ENCODE results near the gene FAM13A. TPM values are rescaled to one million over a fixed set of nuclear protein-coding genes. Genes with fewer than 3 reads are reported as not detected.

FAM13A gene
- total RNA-seq, 4 donors from 2014 or later, result 157 to 327 (median 202) TPM

DNA sequence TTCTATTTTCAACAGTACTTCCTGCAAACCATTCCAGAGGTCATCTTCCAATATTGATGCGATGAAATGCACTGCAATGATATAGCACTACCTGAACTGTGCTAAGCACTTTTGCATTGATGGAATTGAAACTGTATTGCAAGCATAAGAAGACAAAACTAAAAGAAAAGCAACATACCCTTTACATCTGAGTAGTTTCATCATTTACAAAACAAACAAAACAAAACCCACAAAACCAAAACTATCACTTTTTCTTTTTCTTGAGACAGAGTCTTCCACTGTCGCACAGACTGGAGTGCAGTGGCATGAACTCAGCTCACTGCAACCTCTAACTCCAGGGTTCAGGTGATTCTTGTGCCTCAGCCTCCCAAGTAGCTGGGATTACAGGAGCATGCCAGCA lies 239.2 kb downstream of the FAM13A start:
- no peak overlapping the region for H3K4me3 ChIP-seq (replicated peaks in 1 of 3)
- no peak for TF ChIP-seq POLR2A (IDR thresholded peaks at IDR 0.05)
- TF ChIP-seq CTCF (IDR thresholded peaks at IDR 0.05), result no peak
- peak overlapping the region in 1 of 3 donors; percentile 40 for H3K27ac ChIP-seq
- H3K36me3 ChIP-seq, result no peaks in the 10 kb centered on the region
- no peaks in the 10 kb centered on the region for H3K27me3 ChIP-seq
- H3K4me1 ChIP-seq, result peaks cover 39 to 46% of the 10 kb centered on the region in 2 donors
- no peaks in the 10 kb centered on the region for H3K9me3 ChIP-seq
- DNase-seq, result no peak
- 90 to 91% methylated on average over 2 of the region's 2 CpGs for WGBS, 2 donors
- intact Hi-C loops (cut with DNase I), result loop anchor here (10.0 kb wide), 1 partner anchor 113 kb away; no protein-coding TSS in a partner anchor

GRCh38 chr4:88816360-88816759 lies 240.6 kb downstream of the FAM13A start:
- H3K9me3 ChIP-seq, result no peaks in the 10 kb centered on the region
- peaks cover 48 to 60% of the 10 kb centered on the region in 2 donors for H3K4me1 ChIP-seq
- no peaks in the 10 kb centered on the region for H3K27me3 ChIP-seq
- H3K27ac ChIP-seq, result no peak overlapping the region
- H3K36me3 ChIP-seq, result no peaks in the 10 kb centered on the region
- 67 to 72% methylated on average over 4 of the region's 4 CpGs for WGBS, 2 donors
- TF ChIP-seq POLR2A (IDR thresholded peaks at IDR 0.05) (no peak), CTCF (IDR thresholded peaks at IDR 0.05) (no peak)
- intact Hi-C loops (cut with DNase I), result loop anchor here (10.0 kb wide), 1 partner anchor 112 kb away; no protein-coding TSS in a partner anchor
- no peak overlapping the region for H3K4me3 ChIP-seq (replicated peaks in 1 of 3)
- DNase-seq, result no peak

GRCh38 chr4:88814043-88814617 lies 242.9 kb downstream of the FAM13A start:
- H3K27ac ChIP-seq, result peak overlapping the region in 1 of 3 donors; percentile 21
- H3K9me3 ChIP-seq, result no peaks in the 10 kb centered on the region
- 83 to 85% methylated on average over 6 of the region's 6 CpGs for WGBS, 2 donors
- H3K36me3 ChIP-seq, result no peaks in the 10 kb centered on the region
- peak in 2 of 6 experiments; percentile 15 to 26 for TF ChIP-seq CTCF (IDR thresholded peaks at IDR 0.05)
- no peak for TF ChIP-seq POLR2A (IDR thresholded peaks at IDR 0.05)
- no peak overlapping the region for H3K4me3 ChIP-seq (replicated peaks in 1 of 3)
- peaks cover 54 to 64% of the 10 kb centered on the region in 2 donors for H3K4me1 ChIP-seq
- intact Hi-C loops (cut with DNase I), result loop anchor here (10.0 kb wide), 1 partner anchor 109 kb away; no protein-coding TSS in a partner anchor
- peak in 1 of 2 donors; percentile 19 for DNase-seq
- no peaks in the 10 kb centered on the region for H3K27me3 ChIP-seq

- intact Hi-C loops (cut with DNase I), result loop anchor here (10.0 kb wide), 1 partner anchor 108 kb away; no protein-coding TSS in a partner anchor
- H3K9me3 ChIP-seq, result no peaks in the 10 kb centered on the region
- peak overlapping the region in 1 of 3 donors; percentile 2 for H3K27ac ChIP-seq
- DNase-seq, result no peak
- TF ChIP-seq POLR2A (IDR thresholded peaks at IDR 0.05) (no peak), CTCF (IDR thresholded peaks at IDR 0.05) (no peak)
- no peak overlapping the region for H3K4me3 ChIP-seq (replicated peaks in 1 of 3)
- H3K36me3 ChIP-seq, result no peaks in the 10 kb centered on the region
- no peaks in the 10 kb centered on the region for H3K27me3 ChIP-seq
- H3K4me1 ChIP-seq, result peaks cover 55 to 63% of the 10 kb centered on the region in 2 donors
- 96% methylated on average over 4 of the region's 4 CpGs for WGBS, 2 donors
These were observed 244.0 kb downstream of the FAM13A start for GRCh38 chr4:88813013-88813412.

DNA sequence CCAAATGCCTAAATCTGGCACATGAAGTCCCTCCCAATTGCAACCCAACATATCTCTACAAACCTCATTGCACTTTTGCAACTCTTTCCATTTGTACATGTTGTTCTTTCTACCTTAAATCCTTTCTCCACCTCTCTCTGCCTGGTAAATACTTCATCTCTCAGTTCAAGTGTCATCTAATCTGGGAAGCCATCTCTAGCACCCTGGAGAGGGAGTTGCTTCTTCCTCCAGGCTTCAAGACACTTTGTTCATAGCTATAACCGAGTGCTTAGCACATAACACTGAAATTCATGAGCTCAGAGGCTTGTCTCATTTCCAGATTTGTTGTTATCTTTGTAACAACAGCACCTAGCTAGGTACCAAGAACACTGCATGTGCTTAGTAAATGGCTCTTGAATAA lies 244.6 kb downstream of the FAM13A start:
- Histone ChIP-seq H3K27ac (peak overlapping the region in 2 of 3 donors; percentile 2 to 27), H3K9me3 (no peaks in the 10 kb centered on the region), H3K36me3 (no peaks in the 10 kb centered on the region), H3K4me1 (peaks cover 56 to 69% of the 10 kb centered on the region in 2 donors), H3K4me3 (replicated peaks in 1 of 3) (no peak overlapping the region), H3K27me3 (no peaks in the 10 kb centered on the region)
- intact Hi-C loops (cut with DNase I), result loop anchor here (10.0 kb wide), 1 partner anchor 108 kb away; no protein-coding TSS in a partner anchor
- TF ChIP-seq POLR2A (IDR thresholded peaks at IDR 0.05) (peak in 1 of 2 donors; percentile 11), CTCF (IDR thresholded peaks at IDR 0.05) (no peak)
- no peak for DNase-seq
- WGBS, 2 donors, result 29 to 46% methylated on average over 1 of the region's 1 CpG
